Measurements from ENCODE around the gene SMARCC2. TPM values are rescaled to one million over a fixed set of nuclear protein-coding genes. Genes with fewer than 3 reads are reported as not detected.

Gene SMARCC2
- polyA plus RNA-seq, 3 donors, result 22.2 to 63.7 (median 43.5) TPM

DNA sequence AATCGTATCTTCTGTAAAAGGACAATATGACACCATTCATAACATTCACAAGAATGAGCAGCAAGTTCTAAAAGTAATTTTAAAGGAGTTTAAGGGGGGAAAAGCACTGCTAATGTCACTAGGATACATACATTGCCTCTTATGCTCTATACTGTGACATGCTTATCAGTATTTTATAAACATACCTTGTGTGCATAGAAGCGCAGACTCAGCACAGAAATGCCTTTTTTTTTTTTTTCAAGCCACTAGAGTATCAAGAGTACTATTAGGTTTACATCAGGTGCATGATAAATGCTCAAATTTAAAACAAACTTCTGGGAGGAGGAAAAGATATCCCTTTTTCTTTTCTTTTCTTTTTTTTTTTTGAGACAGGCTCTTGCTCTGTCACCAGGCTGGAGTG, 13.6 kb upstream of the SMARCC2 start:
- Mint-ChIP-seq H3K36me3 (peaks cover 34 to 38% of the 10 kb centered on the region in 2 donors), H3K9me3 (no peaks in the 10 kb centered on the region), H3K27ac (peak overlapping the region in 1 of 7 donors; percentile 18), H3K4me1 (peaks cover 2% of the 10 kb centered on the region), H3K4me3 (no peak overlapping the region), H3K27me3 (ENCODE audit: low read depth in 3 of 3) (peaks cover 0 to 2% (median 0%) of the 10 kb centered on the region in 3 donors)
- TF ChIP-seq, protein P1, sequence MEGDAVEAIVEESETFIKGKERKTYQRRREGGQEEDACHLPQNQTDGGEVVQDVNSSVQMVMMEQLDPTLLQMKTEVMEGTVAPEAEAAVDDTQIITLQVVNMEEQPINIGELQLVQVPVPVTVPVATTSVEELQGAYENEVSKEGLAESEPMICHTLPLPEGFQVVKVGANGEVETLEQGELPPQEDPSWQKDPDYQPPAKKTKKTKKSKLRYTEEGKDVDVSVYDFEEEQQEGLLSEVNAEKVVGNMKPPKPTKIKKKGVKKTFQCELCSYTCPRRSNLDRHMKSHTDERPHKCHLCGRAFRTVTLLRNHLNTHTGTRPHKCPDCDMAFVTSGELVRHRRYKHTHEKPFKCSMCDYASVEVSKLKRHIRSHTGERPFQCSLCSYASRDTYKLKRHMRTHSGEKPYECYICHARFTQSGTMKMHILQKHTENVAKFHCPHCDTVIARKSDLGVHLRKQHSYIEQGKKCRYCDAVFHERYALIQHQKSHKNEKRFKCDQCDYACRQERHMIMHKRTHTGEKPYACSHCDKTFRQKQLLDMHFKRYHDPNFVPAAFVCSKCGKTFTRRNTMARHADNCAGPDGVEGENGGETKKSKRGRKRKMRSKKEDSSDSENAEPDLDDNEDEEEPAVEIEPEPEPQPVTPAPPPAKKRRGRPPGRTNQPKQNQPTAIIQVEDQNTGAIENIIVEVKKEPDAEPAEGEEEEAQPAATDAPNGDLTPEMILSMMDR (IDR thresholded peaks at IDR 0.05), result no peak
- intact Hi-C loops (cut with micrococcal nuclease), result no loop called here
- DNase-seq, result no peak
- Histone ChIP-seq H3K9ac (ENCODE audit: insufficient read depth, low read length, poor library complexity, severe bottlenecking) (no peak overlapping the region), H3K27ac (ENCODE audit: low read depth in 1 of 2, low read length in 2 of 2) (peak overlapping the region in 1 of 2 donors; percentile 26), H3K9me3 (replicated peaks in 1 of 2; ENCODE audit: control insufficient read depth in 1 of 2, insufficient read depth in 1 of 2, low read length in 2 of 2) (no peaks in the 10 kb centered on the region), H4K20me1 (ENCODE audit: insufficient read depth, low read length) (peaks cover 16% of the 10 kb centered on the region), H3K4me2 (replicated peaks; ENCODE audit: extremely low read depth, low read length, poor library complexity, severe bottlenecking) (no peak overlapping the region), H2AFZ (ENCODE audit: insufficient read depth, low read depth, low read length, poor library complexity, severe bottlenecking) (no peak overlapping the region), H3K4me1 (ENCODE audit: control insufficient read depth in 1 of 2, insufficient read depth in 2 of 2, low read length in 2 of 2) (no peaks in the 10 kb centered on the region), H3K79me2 (ENCODE audit: insufficient read depth, low read length) (no peaks in the 10 kb centered on the region), H3K36me3 (replicated peaks in 1 of 2; ENCODE audit: control insufficient read depth in 1 of 2, insufficient read depth in 2 of 2, low read length in 2 of 2) (peaks cover 35 to 41% of the 10 kb centered on the region in 2 donors), H3K27me3 (ENCODE audit: control insufficient read depth in 2 of 2, insufficient read depth in 2 of 2, low read length in 2 of 2) (no peaks in the 10 kb centered on the region), H3K4me3 (replicated peaks in 1 of 3; ENCODE audit: low read depth in 2 of 3, low read length in 3 of 3) (no peak overlapping the region)
- WGBS (ENCODE audit: insufficient coverage), result no CpG with 5 or more reads among the region's 2 CpGs

DNA sequence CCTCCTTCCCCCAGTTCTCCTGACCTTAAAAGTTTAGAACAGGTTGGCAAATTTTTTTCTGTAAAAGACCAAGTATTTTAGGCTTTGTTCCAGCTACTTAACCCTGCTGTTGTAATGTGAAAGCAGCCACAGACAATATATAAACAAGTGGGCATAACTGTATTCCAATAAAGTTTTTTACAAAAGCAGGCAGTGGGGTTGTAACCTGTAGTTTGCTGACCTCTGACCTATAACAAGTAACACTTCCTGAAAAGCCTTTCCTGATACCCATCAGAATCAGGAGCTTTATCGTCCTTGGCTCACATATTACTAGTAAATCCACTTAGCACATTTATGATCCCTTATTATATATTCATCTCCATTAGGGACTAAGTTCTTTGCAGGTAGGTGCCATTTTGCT, 13.1 kb upstream of the SMARCC2 start:
- Mint-ChIP-seq H3K4me1 (peaks cover 2% of the 10 kb centered on the region), H3K36me3 (peaks cover 30 to 34% of the 10 kb centered on the region in 2 donors), H3K27me3 (ENCODE audit: low read depth in 3 of 3) (peaks cover 0 to 2% (median 0%) of the 10 kb centered on the region in 3 donors), H3K27ac (no peak overlapping the region), H3K9me3 (no peaks in the 10 kb centered on the region), H3K4me3 (no peak overlapping the region)
- intact Hi-C loops (cut with micrococcal nuclease), result no loop called here
- DNase-seq, result no peak
- TF ChIP-seq, protein P1 (IDR thresholded peaks at IDR 0.05), result no peak
- Histone ChIP-seq H4K20me1 (ENCODE audit: insufficient read depth, low read length) (peaks cover 16% of the 10 kb centered on the region), H2AFZ (ENCODE audit: insufficient read depth, low read depth, low read length, poor library complexity, severe bottlenecking) (no peak overlapping the region), H3K27me3 (ENCODE audit: control insufficient read depth in 2 of 2, insufficient read depth in 2 of 2, low read length in 2 of 2) (no peaks in the 10 kb centered on the region), H3K4me3 (replicated peaks in 1 of 3; ENCODE audit: low read depth in 2 of 3, low read length in 3 of 3) (no peak overlapping the region), H3K4me1 (ENCODE audit: control insufficient read depth in 1 of 2, insufficient read depth in 2 of 2, low read length in 2 of 2) (no peaks in the 10 kb centered on the region), H3K27ac (ENCODE audit: low read depth in 1 of 2, low read length in 2 of 2) (peak overlapping the region in 1 of 2 donors; percentile 26), H3K36me3 (replicated peaks in 1 of 2; ENCODE audit: control insufficient read depth in 1 of 2, insufficient read depth in 2 of 2, low read length in 2 of 2) (peaks cover 30 to 36% of the 10 kb centered on the region in 2 donors), H3K4me2 (replicated peaks; ENCODE audit: extremely low read depth, low read length, poor library complexity, severe bottlenecking) (no peak overlapping the region), H3K79me2 (ENCODE audit: insufficient read depth, low read length) (no peaks in the 10 kb centered on the region), H3K9ac (ENCODE audit: insufficient read depth, low read length, poor library complexity, severe bottlenecking) (no peak overlapping the region), H3K9me3 (replicated peaks in 1 of 2; ENCODE audit: control insufficient read depth in 1 of 2, insufficient read depth in 1 of 2, low read length in 2 of 2) (no peaks in the 10 kb centered on the region)
- WGBS (ENCODE audit: insufficient coverage), result no CpG with 5 or more reads among the region's 1 CpG

All from CD14-positive monocyte (primary cell).